PFSK-1 (cell line): ENCODE measurements around the gene XDH.

Experiments used
- FOXP2 ChIP-seq: optimal IDR thresholded peaks from 2 replicates; pipeline ENCODE3; 2011; ENCODE audit warnings: borderline replicate concordance, control low read depth, inconsistent platforms; ENCODE audit not compliant: insufficient read depth; ENCODE audit errors: extremely low read length, extremely low read depth
- POLR2AphosphoS5 ChIP-seq: IDR thresholded peaks from 2 replicates; pipeline ENCODE4 v1.6.1; 2012; ENCODE audit warnings: low read depth, mild to moderate bottlenecking, control low read depth, low read length, moderate library complexity
- SIN3A ChIP-seq: IDR thresholded peaks from 2 replicates; pipeline ENCODE4 v1.6.1; 2012; ENCODE audit warnings: mild to moderate bottlenecking, low read length, moderate library complexity, borderline replicate concordance; ENCODE audit not compliant: insufficient read depth
- TAF1 ChIP-seq: IDR thresholded peaks from 2 replicates; pipeline ENCODE4 v1.6.1; 2012; ENCODE audit warnings: low read length, control low read depth, borderline replicate concordance; ENCODE audit not compliant: insufficient read depth
- TF ChIP-seq, protein P1 (sequence below), 2 experiments: IDR thresholded peaks; 2 replicates each; pipeline versions ENCODE4 v1.6.1 to v1.8.0; 2011 to 2012; ENCODE audit warnings: low read depth in 2 of 2, low read length in 2 of 2, control low read depth in 1 of 2, inconsistent platforms in 1 of 2, mild to moderate bottlenecking in 1 of 2, moderate library complexity in 1 of 2; ENCODE audit not compliant: insufficient read depth in 1 of 2

DNA sequence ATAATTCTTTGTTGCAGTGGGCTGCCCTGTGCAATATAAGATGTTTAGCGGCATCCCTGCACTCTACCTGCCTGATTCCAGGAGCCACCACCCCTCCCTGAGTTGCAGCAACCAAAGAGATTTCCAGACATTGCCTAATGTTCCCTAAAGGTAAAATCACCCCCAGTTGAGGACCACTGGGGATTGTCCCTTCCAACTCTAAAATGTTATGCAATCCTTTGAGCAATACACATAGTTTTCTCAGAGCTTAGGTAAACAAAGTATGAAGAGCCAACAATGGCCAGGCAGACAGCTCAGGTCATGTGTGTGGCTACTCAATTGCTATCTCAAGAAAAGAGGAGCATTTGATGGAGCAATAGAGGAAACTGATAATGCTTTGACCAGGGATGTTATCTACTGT is 87.0 kb downstream of the XDH start:
- TF ChIP-seq POLR2AphosphoS5 = no peak
- no peak for TF ChIP-seq FOXP2
- TF ChIP-seq TAF1 = no peak
- TF ChIP-seq, protein P1, sequence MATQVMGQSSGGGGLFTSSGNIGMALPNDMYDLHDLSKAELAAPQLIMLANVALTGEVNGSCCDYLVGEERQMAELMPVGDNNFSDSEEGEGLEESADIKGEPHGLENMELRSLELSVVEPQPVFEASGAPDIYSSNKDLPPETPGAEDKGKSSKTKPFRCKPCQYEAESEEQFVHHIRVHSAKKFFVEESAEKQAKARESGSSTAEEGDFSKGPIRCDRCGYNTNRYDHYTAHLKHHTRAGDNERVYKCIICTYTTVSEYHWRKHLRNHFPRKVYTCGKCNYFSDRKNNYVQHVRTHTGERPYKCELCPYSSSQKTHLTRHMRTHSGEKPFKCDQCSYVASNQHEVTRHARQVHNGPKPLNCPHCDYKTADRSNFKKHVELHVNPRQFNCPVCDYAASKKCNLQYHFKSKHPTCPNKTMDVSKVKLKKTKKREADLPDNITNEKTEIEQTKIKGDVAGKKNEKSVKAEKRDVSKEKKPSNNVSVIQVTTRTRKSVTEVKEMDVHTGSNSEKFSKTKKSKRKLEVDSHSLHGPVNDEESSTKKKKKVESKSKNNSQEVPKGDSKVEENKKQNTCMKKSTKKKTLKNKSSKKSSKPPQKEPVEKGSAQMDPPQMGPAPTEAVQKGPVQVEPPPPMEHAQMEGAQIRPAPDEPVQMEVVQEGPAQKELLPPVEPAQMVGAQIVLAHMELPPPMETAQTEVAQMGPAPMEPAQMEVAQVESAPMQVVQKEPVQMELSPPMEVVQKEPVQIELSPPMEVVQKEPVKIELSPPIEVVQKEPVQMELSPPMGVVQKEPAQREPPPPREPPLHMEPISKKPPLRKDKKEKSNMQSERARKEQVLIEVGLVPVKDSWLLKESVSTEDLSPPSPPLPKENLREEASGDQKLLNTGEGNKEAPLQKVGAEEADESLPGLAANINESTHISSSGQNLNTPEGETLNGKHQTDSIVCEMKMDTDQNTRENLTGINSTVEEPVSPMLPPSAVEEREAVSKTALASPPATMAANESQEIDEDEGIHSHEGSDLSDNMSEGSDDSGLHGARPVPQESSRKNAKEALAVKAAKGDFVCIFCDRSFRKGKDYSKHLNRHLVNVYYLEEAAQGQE (IDR thresholded peaks at IDR 0.05; ENCODE audit: insufficient read depth in 1 of 2, low read depth in 2 of 2, low read length in 2 of 2) = no peak
- no peak for TF ChIP-seq SIN3A
